CD4-positive, alpha-beta T cell treated with Interleukin-15 for 1 hour (primary cell): ENCODE measurements around the gene TRAPPC2L.

Experiments used
- DNase-seq: peaks from one replicate; pipeline ENCODE4 v3.0.0-alpha.2; 2020

The TRAPPC2L gene

DNA sequence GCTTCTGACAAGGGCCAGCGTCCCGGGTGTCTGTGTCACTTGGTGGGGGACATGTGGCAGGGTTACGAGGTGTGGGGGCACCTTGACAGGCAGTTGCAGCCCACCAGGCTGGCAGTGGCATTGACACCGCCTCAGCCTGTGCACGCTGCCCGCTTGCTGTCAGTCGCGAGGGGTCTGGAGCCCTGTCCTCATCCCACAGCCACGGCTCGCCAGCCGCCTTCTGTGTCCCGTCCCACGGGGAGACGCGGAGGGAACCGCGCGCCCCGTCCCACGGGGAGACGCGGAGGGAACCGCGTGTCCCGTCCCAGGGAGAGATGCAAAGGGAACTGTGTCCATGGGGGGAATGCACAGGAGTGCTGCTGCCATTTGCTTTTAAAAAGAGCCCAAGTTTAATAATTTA is 6.0 kb downstream of the TRAPPC2L start:
- DNase-seq: no peak

DNA sequence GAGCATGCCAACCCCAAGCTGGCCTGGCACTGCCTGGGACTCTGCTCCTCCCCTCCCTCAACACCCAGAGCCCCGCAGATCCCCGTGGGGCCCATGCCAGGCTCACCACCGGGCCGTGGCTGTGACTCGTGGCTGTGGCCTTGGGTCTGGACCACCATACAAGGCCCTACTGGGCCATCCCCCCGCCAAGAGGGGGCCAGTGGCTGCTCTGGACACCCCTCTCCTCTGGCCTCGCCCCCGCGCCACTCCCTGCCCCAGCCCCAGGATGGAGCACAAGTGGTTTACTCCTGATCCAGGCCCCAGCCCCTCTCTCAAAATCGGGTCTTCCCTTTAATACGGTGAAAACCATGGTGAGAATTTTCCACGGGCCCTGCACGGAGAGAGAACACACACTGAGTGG is 6.5 kb downstream of the TRAPPC2L start:
- DNase-seq: no peak

DNA sequence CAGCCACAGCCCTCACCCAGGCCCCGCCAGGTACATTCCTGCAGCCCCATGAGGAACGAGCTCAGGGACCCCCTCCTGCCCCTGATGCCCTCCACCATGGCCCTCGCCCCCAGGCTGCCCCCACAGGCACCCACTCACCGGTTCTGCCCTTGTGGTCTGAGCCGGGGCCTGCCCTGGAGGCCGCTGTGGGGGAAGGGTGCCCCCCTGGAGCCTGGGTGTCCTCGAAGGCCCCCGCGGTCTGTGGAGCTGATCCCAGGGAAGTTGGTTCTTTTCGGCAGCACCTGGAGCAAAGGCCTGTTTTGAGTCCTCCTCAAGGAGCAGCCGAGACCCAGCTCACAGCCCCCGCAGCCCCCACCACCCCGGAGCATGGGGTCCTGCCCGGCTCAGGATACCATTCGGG is 7.2 kb downstream of the TRAPPC2L start:
- DNase-seq: no peak

DNA sequence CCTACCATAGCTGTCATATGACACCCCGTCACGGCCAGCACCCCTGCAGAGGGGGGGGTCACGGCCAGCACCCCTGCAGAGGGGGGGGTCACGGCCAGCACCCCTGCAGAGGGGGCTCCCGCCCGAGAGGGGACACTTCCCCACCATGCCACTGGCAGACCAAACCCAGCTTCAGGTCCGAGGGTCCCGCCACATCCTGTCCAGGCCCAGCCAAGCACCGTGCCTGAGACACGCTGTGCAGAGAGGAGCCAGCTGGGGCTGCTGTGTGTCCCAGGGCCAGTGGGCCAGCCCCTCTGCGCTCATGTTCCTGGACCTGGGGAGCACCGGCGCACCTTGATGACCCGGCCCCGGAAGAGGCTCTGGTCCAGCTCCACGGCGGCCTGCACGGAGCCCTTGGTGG is 7.6 kb downstream of the TRAPPC2L start:
- DNase-seq: no peak

DNA sequence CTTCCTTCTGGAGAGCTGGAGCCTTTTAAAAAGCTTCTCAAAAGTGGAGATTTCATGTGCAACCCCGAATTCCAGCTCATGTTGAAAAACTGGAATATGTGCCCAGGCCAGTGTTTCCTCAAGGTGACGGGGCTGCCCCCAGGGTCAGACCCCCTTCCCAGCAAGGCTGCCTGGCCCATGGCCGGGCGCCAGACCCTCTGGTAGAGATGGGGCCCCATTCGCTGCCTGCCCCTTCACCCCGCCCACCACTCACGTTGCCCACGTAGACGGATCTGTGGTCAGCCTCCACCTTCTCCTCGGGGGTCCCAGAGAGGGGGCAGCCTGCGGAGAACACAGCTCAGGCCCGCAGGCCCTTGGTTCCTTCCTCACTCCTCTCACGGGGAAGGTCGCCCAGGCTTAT is 8.4 kb downstream of the TRAPPC2L start:
- no peak for DNase-seq

DNA sequence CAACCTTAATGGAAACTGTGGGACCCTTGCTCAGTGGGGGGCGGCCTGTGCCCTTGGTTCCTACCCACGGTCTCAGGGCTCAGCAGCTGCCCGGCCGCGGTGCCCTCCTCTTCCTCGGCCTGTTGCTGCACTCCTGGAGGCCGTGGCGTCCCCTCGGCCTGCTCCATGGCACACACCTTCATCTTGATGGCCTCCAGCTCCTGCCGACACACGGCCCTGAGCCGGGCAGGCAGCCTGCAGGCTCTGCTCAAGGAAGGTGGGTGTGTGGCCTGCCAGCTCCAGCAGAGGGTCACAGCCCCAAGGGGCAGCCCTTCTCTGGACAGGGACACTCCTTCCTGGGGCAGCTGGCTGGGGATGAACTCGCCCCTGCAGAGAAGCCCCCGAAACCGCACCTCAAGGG is 8.8 kb downstream of the TRAPPC2L start:
- DNase-seq: no peak

GRCh38 chr16:88866151-88866920 is 9.4 kb downstream of the TRAPPC2L start, which contains the start of gene PABPN1L:
Gene PABPN1L (minus strand): TSS chr16:88866660. CDS start chr16:88866606, 54 bp downstream.
- DNase-seq: no peak

- no peak for DNase-seq
These were observed 10.8 kb downstream of the TRAPPC2L start for GRCh38 chr16:88867581-88868246.

DNA sequence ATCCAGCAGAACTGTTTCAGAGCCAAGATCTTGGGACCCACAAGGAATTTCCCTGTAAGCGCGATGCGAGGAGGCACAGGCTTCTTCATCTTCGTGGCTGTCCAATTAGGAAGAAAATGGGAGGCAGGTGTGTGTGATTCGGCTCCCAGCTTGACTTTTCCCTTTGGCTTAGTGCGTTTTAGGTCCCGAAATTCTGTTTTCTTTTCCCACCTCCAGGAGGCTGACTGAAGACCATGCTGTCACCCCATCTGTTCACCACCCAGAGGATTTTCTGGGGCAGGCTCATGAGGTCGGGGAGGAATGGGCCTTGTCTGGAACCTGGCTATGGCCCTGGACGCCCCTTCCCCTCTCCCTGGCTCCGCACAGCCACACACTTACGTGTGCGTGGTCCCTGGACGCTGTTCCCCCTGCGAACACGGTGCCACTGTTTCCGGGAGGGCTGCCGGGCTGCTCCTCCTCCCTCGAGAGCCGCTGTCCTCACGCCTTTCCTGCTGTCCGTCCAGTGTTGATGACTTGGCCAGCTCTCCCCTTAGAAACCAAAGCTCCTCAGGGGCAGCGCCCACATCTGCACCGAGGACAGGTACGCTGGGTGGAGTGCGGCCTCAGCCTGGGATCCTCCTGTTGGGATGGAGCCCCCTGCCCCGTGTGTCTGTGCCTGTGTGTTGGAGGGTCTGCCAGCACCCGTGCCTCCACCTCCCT is 12.2 kb downstream of the TRAPPC2L start:
- DNase-seq: no peak

DNA sequence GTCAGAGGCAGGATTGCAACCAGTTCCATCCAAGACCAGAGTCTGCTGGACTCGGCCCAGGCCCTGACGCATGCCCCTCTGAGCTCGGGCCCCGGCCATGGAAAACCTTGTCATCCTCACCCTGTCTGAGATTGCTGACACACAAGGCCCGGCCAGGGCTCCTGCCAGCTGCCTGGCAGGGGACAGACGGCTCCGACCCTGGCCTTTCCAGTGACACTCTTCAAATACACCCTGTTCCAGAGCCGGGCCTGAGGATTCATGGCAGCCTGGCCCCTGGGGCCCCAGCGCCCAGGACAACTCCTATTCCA is 12.7 kb downstream of the TRAPPC2L start:
- no peak for DNase-seq

DNA sequence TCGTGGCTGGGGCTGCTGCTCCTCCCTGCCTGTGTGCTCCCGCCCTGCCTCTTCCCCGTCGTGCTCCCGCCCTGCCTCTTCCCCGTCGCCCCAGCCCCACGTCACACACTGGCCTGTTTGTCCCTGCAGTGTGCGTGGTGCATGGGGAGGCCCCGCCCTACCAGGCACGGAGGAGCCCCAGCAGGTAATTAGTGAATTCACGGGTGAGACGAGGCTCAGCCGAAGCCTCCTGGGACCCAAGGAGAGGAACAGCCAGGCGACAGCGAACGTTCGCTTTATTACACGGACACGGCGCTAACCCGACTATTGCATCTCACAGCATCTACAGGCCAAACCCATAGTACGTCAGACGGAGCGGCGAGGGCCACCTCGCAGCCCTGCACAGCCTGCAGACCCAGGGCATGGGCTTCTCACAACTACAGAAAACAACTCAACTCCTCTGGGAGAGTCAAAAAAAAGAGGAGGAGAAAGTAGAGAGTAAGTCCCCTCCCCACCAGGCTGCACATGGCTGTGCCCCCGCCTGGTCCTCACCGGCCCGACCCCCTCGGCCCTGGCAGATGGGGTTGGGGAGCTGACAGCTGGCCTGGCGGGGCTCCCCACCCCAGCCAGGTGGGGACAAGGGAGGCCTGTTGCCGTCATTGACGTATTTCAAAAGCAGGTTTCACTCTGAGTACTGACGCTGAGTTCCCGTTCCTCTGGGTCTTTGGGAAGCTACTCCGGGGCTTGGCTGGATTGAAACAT is 13.9 kb downstream of the TRAPPC2L start:
- DNase-seq: no peak

DNA sequence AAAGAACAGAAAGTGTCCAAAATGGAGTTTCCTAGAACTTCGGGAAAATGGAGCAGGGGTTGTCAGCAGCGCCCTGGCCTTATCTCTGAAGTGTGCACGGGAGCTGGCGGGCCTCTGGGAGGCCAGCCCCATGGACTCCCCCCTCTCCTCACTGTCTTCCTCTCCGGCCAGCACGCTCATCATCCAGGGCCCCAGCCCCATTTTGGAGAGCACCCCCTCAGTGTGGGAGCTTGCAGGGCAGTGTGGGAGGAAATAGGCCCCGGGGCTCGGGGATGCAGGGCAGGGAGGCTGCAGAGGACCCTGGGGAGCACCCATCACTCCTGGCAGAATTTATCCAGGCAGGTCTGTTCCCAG is 14.4 kb downstream of the TRAPPC2L start:
- DNase-seq: no peak

DNA sequence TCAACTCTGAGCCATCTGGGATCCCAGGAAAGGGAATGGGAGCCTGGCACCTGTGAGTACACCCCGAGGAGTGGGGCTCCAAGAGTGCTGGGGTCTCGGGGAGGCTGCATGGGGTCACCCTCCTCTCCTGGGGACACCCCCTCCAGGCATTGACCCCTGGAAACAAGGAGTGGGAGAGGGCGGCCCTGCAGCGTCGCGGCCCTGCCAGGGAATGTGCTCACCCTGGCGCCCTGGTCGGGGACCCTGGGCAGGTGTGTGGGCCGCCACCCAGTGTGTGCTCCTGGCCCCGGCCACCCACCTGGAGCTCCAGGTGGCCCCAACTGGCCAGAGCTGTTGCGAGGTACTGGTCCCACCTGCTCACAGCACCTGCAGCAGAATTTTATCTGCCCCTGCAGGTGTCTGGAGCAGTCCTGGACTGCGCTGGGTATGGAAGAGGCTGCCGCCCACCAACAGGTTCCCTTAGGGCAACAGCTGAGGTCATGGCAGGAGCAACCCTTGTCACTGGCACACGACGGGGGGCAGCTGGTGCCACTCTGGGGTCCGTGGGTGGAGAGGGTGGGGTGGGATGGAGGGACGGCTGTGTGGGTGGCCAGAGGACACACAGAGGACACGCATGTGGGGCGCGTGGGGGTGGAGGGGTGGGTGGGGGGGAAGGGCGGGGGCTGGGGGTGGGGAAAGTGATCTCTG is 14.9 kb downstream of the TRAPPC2L start:
- no peak for DNase-seq

DNA sequence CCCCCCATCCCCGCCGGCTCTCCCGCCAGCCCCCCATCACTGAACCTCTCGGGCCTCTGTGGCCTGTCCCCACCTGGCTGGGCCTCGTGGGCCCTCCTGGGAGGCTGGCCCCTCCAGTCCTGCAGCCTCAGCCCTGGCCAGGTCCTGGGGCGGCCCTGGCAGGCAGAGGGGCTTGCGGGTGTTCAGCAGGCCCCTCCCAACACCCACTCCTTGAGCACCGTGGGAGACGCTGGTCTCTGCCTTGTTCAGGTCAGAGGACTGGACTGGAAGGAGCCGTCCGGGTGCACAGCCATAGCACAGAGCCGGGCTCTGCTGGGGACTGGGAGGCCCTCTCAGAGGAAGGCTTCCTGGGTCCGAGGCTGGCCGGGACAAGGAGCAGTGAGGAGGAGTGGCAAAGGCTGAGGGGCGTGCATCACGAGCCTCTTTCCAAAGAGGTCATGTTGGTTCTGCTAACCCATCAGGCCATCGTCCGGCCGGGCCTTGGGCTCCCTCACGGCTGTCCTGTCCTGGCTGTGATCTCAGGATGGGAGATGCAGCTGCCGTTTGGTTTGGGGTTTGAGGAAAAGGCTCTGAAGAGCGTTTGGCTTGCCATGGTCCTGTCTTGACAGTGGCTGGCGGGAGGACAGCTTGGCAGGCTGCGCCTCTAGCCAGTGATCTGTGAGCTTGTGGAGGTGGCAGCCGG is 15.9 kb downstream of the TRAPPC2L start:
- no peak for DNase-seq

- DNase-seq: no peak
These were observed 18.1 kb downstream of the TRAPPC2L start for GRCh38 chr16:88874938-88875599.

DNA sequence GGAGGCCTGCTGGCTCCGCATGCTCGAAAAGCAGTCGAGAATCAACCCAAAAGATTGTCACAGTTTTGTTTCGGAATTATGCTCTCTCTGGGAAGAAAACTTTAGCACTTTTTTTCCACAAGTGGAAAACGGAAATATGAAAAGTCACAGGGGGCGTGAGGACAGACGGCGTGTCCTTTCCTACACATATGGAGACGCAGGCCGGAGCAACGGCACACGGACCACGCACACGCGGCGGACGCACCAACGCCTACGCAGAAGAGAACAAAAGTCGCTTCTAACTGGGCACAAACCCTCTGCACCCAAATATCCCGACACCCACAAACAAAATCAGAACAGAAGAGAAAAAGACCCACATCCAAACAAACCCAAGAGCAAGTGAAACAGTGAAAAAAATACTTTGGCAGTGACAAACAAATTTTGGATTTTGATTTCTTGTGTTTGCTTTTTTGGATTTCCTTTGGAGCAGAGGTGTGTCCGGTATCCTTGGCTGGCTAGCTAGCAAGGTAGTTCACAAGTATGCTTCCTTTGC is 18.8 kb downstream of the TRAPPC2L start:
- DNase-seq: no peak

DNA sequence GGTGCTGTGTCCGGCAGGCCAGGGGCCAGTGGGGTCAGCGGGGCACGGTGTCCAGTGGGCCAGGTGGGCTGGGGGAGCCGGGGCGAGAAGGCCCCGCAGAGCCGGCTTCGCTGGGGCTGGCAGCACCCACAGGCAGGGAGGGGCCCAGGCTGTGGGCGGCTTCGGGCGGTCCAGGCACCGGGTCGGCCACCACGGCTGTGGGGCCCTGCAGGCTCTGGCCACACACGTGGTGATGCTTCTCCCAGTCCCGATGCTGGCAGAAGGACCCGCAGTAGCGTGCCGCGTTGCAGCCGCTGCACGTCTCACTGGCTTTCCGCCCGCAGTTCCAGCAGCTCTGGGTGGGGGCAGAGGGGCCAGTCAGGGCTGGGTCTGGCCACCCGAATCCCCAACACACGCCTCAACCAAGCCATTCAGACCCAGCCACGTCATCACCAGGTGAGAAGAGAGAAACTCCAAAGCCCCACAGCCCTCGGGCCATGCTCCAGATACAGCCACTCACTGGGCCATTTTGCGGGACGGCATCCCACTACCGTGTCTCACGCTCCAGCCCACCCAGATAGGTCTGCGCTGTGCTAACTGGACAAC is 20.1 kb downstream of the TRAPPC2L start:
- no peak for DNase-seq

DNA sequence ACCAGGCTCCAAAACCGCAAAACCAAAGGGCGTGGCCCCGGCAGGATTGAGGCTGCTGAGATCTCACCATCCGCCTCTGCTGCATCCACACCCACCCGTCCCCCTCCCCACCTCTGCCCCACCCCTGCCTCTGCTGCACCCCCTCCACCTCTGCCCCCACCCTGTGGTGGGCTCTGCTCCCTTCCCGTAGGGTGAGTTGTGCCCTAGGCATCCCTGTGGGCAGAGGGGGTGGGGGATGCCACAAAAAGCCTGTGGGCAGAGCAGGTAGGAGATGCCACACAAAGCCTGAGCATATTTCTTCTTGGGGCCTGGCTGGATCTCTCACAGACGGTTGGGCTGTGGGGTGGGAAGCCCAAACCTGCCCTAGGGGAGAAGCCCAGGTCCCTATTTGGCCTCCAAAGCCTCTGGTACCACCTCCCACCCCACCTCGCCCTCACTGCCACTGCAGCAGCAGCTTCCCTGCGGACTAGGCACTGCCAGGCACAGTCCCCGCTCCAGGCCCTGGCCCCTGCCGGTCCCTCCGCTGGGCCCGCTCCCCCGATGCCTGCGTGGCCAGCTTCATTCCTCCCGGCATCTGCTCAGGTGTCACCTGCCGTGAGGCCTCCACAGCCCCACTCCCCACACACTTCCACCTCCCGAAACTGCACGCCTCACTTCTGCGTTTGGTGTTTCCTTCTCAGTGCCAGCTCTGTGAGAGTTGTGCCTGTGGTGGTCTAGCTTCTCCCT is 20.8 kb downstream of the TRAPPC2L start:
- DNase-seq: no peak

DNA sequence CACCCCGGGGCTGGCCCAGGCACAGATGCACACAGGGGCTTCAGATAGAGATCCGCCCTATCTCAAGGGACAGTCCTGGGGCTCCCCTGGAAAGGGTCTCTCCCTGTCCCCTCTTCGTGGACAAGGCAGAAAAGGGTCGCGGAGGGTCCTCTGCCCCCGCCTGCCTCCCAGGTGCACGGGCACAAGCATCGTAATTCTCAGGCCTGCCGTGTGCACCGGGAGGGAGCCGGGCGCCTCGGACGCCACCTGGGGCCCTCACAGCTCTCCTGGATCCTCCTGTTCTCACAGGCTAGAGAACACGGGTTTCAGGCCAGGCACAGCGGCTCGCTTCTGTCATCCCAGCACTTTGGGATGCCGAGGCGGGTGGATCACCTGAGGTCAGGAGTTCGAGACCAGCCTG is 21.4 kb downstream of the TRAPPC2L start:
- DNase-seq: no peak
